DMS153 treated with DMSO at 0.1 percent for 48 hours (cell line): ENCODE results near the gene CEP350.

ENCODE experiments used
- DNase-seq: peaks from one replicate; lab custom pipeline; 2025; ENCODE audit not compliant: unreplicated experiment; lab: John Stamatoyannopoulos, UW

Gene CEP350

GRCh38 chr1:180154325-180155181 is 199.9 kb downstream of the CEP350 start, which contains the start of gene QSOX1:
QSOX1 (plus strand) TSS chr1:180154869; CDS start chr1:180154908, 39 bp downstream.
- DNase-seq: peak; percentile 90

GRCh38 chr1:180155182-180155682 is 200.6 kb downstream of the CEP350 start:
- peak; percentile 34 for DNase-seq

GRCh38 chr1:180156201-180156600 is 201.6 kb downstream of the CEP350 start:
- DNase-seq: no peak

- no peak for DNase-seq
Observed at GRCh38 chr1:180156631-180157091, 202.1 kb downstream of the CEP350 start.

- no peak for DNase-seq
Observed at GRCh38 chr1:180157108-180157507, 202.5 kb downstream of the CEP350 start.

GRCh38 chr1:180157576-180158057 is 203.0 kb downstream of the CEP350 start:
- DNase-seq: peak; percentile 96

GRCh38 chr1:180158149-180159147 is 203.8 kb downstream of the CEP350 start:
- DNase-seq: no peak

- no peak for DNase-seq
Observed at GRCh38 chr1:180160357-180160756, 205.7 kb downstream of the CEP350 start.

GRCh38 chr1:180163041-180163440 is 208.4 kb downstream of the CEP350 start:
- DNase-seq: no peak
